Endothelial cell (in vitro differentiated cells): ENCODE measurements around the gene ACAP3. TPM values are rescaled to one million over a fixed set of nuclear protein-coding genes. Genes with fewer than 3 reads are reported as not detected.
A peak's percentile ranks its signal among the peaks of the same experiment; 100 is the strongest.

Experiments used
- DNase-seq: peaks from one replicate; pipeline ENCODE4 v3.0.0; 2021; ENCODE audit warnings: low spot score
- H3K27ac Mint-ChIP-seq: one replicate; pipeline ENCODE4 v1.8.0; 2021; ENCODE audit warnings: mixed read lengths, inconsistent platforms; ENCODE audit not compliant: unreplicated experiment
- H3K27me3 Mint-ChIP-seq: one replicate; pipeline ENCODE4 v1.8.0; 2021; ENCODE audit warnings: mild to moderate bottlenecking, moderate library complexity, mixed read lengths, inconsistent platforms; ENCODE audit not compliant: unreplicated experiment
- H3K36me3 Mint-ChIP-seq: one replicate; pipeline ENCODE4 v1.8.0; 2021; ENCODE audit warnings: mild to moderate bottlenecking, low read depth, mixed read lengths, inconsistent platforms; ENCODE audit not compliant: unreplicated experiment
- H3K4me1 Mint-ChIP-seq: one replicate; pipeline ENCODE4 v1.8.0; 2021; ENCODE audit warnings: mild to moderate bottlenecking, mixed read lengths, inconsistent platforms; ENCODE audit not compliant: unreplicated experiment
- H3K4me3 Mint-ChIP-seq: one replicate; pipeline ENCODE4 v1.8.0; 2021; ENCODE audit warnings: mild to moderate bottlenecking, mixed read lengths, inconsistent platforms; ENCODE audit not compliant: unreplicated experiment
- H3K9me3 Mint-ChIP-seq: one replicate; pipeline ENCODE4 v1.8.0; 2021; ENCODE audit warnings: mixed read lengths, inconsistent platforms; ENCODE audit not compliant: unreplicated experiment
- CTCF ChIP-seq: fragments of 200-600 bp; sonication (generic); IDR thresholded peaks from one replicate; pipeline ENCODE4 v1.5.0; 2021; ENCODE audit warnings: antibody characterized with exemption; ENCODE audit not compliant: unreplicated experiment
- total RNA-seq: library from RNA; stranded (reverse); fragmentation: NEBNext Ultra II Directional; extraction: Animal tissue kit (Norgen Biotek cat#: 25700); gene quantifications from one replicate; pipeline ENCODE4 v1.2.1, GENCODE V29; 2021; ENCODE audit not compliant: unreplicated experiment

The ACAP3 gene
- total RNA-seq, 1 donor from 2014 or later = 54.0 TPM

GRCh38 chr1:1335283-1335682 lies 27.6 kb upstream of the ACAP3 start:
- Mint-ChIP-seq H3K4me1 (no peaks in the 10 kb centered on the region), H3K27me3 (peaks cover 6% of the 10 kb centered on the region), H3K4me3 (no peak overlapping the region), H3K36me3 (no peaks in the 10 kb centered on the region), H3K27ac (no peak overlapping the region), H3K9me3 (no peaks in the 10 kb centered on the region)
- no peak for TF ChIP-seq CTCF
- DNase-seq = no peak

- Mint-ChIP-seq H3K9me3 (no peaks in the 10 kb centered on the region), H3K4me3 (no peak overlapping the region), H3K4me1 (no peaks in the 10 kb centered on the region), H3K27ac (no peak overlapping the region), H3K27me3 (peaks cover 9% of the 10 kb centered on the region), H3K36me3 (peaks cover 2% of the 10 kb centered on the region)
- no peak for TF ChIP-seq CTCF
- peak; percentile 51 for DNase-seq
Observed at GRCh38 chr1:1334835-1335234, 27.1 kb upstream of the ACAP3 start.

- H3K36me3 Mint-ChIP-seq = peaks cover 8% of the 10 kb centered on the region
- DNase-seq = no peak
- TF ChIP-seq CTCF = no peak
Observed at GRCh38 chr1:1333551-1334241, 26.0 kb upstream of the ACAP3 start.

GRCh38 chr1:1332774-1333480 lies 25.2 kb upstream of the ACAP3 start:
- no peak overlapping the region for H3K27ac Mint-ChIP-seq
- peaks cover 14% of the 10 kb centered on the region for H3K27me3 Mint-ChIP-seq
- H3K4me3 Mint-ChIP-seq = no peak overlapping the region
- H3K4me1 Mint-ChIP-seq = no peaks in the 10 kb centered on the region
- H3K9me3 Mint-ChIP-seq = no peaks in the 10 kb centered on the region
- H3K36me3 Mint-ChIP-seq = peaks cover 8% of the 10 kb centered on the region
- no peak for DNase-seq
- TF ChIP-seq CTCF = no peak

More at GRCh38 chr1:1333551-1334241, 26.0 kb upstream of the ACAP3 start:
- no peak overlapping the region for H3K4me3 Mint-ChIP-seq
- no peak overlapping the region for H3K27ac Mint-ChIP-seq
- H3K4me1 Mint-ChIP-seq = no peaks in the 10 kb centered on the region
- no peaks in the 10 kb centered on the region for H3K9me3 Mint-ChIP-seq
- peaks cover 14% of the 10 kb centered on the region for H3K27me3 Mint-ChIP-seq

- no peak for DNase-seq
- Mint-ChIP-seq H3K27me3 (peaks cover 14% of the 10 kb centered on the region), H3K36me3 (peaks cover 8% of the 10 kb centered on the region), H3K4me3 (no peak overlapping the region), H3K27ac (no peak overlapping the region), H3K9me3 (no peaks in the 10 kb centered on the region), H3K4me1 (no peaks in the 10 kb centered on the region)
- no peak for TF ChIP-seq CTCF
Observed at GRCh38 chr1:1332031-1332755, 24.5 kb upstream of the ACAP3 start.
